Prostate gland (tissue), 2 donors: ENCODE results near the gene SLC2A6.

Experiments
- CTCF ChIP-seq, 4 experiments: fragments of 200-600 bp in 2 of 4; fragments of 450-650 bp in 2 of 4; sonication (generic) in 2 of 4; IDR thresholded peaks; 1 replicate in 3 of 4; 2 replicates in 1 of 4; pipeline ENCODE4 v1.5.1; 2016 to 2019; ENCODE audit warnings: antibody characterized with exemption in 4 of 4, mild to moderate bottlenecking in 2 of 4, moderate library complexity in 2 of 4
- POLR2A ChIP-seq: fragments of 450-650 bp; IDR thresholded peaks from one replicate; pipeline ENCODE4 v1.6.1; 2016; ENCODE audit warnings: antibody characterized with exemption, mild to moderate bottlenecking
- POLR2AphosphoS5 ChIP-seq: sonication (generic); formaldehyde crosslinking; IDR thresholded peaks from one replicate; pipeline ENCODE4 v1.6.1; 2017; ENCODE audit warnings: antibody characterized with exemption

- TF ChIP-seq CTCF (IDR thresholded peaks at IDR 0.05) (no peak), POLR2A (no peak), POLR2AphosphoS5 (no peak)
These were observed 40.0 kb upstream of the SLC2A6 start for GRCh38 chr9:133518706-133519449.
